GM12873 (cell line): Measurements from ENCODE around the gene ADRA2A.

Experiments
- CTCF ChIP-seq: IDR thresholded peaks from 2 replicates; pipeline ENCODE4 v1.5.1; 2012; ENCODE audit warnings: low read depth, mild to moderate bottlenecking, moderate library complexity, low read length, control low read depth; ENCODE audit not compliant: insufficient read depth; ENCODE audit errors: missing control alignments

ADRA2A gene

GRCh38 chr10:111076682-111077478 lies at the start of gene ADRA2A:
TSS of gene ADRA2A (plus strand) at chr10:111077029. CDS start at chr10:111077997, 968 bp downstream.
- TF ChIP-seq CTCF, result no peak

- TF ChIP-seq CTCF, result no peak
Observed at GRCh38 chr10:111030042-111030750, 46.6 kb upstream of the ADRA2A start.

GRCh38 chr10:111034598-111035310 lies 42.1 kb upstream of the ADRA2A start:
- no peak for TF ChIP-seq CTCF

- TF ChIP-seq CTCF, result no peak
Observed at GRCh38 chr10:111035542-111035941, 41.3 kb upstream of the ADRA2A start.

- peak; percentile 35 for TF ChIP-seq CTCF
Observed at GRCh38 chr10:111037858-111038257, 39.0 kb upstream of the ADRA2A start.

- TF ChIP-seq CTCF, result no peak
Observed at GRCh38 chr10:111039522-111039921, 37.3 kb upstream of the ADRA2A start.

- TF ChIP-seq CTCF, result no peak
Observed at GRCh38 chr10:111057006-111057405, 19.8 kb upstream of the ADRA2A start.
